DOHH2 (cell line): Measurements from ENCODE around the gene ACADSB.

Source experiments
- H3F3A ChIP-seq: fragments of 200-600 bp; sonication (generic), shearing (Covaris generic); 2 replicates; pipeline ENCODE4 v1.6.0; 2016; ENCODE audit warnings: antibody characterized with exemption, mild to moderate bottlenecking; ENCODE audit not compliant: control insufficient read depth, insufficient read depth
- H3K27ac ChIP-seq: fragments of 200-600 bp; sonication (generic); 2 replicates; pipeline ENCODE4 v1.5.1; 2014; ENCODE audit warnings: low read depth, mild to moderate bottlenecking, low read length, moderate library complexity
- H3K27me3 ChIP-seq: fragments of 200-600 bp; sonication (generic); 2 replicates; pipeline ENCODE4 v1.6.1; 2014; ENCODE audit warnings: mild to moderate bottlenecking, low read length, mixed read lengths; ENCODE audit not compliant: control insufficient read depth
- H3K36me3 ChIP-seq: fragments of 200-600 bp; sonication (generic); 2 replicates; pipeline ENCODE4 v1.6.1; 2014; ENCODE audit warnings: mild to moderate bottlenecking, low read length, moderate library complexity, mixed read lengths; ENCODE audit not compliant: control insufficient read depth
- H3K4me1 ChIP-seq: fragments of 200-600 bp; sonication (generic); 2 replicates; pipeline ENCODE4 v1.6.1; 2014; ENCODE audit warnings: mild to moderate bottlenecking, low read length, mixed read lengths; ENCODE audit not compliant: control insufficient read depth
- H3K4me2 ChIP-seq: fragments of 200-600 bp; sonication (generic); 2 replicates; pipeline ENCODE4 v1.6.0; 2014; ENCODE audit warnings: mild to moderate bottlenecking, low read length, moderate library complexity
- H3K4me3 ChIP-seq: fragments of 200-600 bp; sonication (generic); 2 replicates; pipeline ENCODE4 v1.5.1; 2014; ENCODE audit warnings: mild to moderate bottlenecking, low read length, mixed read lengths
- H3K79me2 ChIP-seq: fragments of 200-600 bp; sonication (generic); 2 replicates; pipeline ENCODE4 v1.6.1; 2014; ENCODE audit warnings: mild to moderate bottlenecking, low read length, mixed read lengths; ENCODE audit not compliant: control insufficient read depth
- H3K9me2 ChIP-seq: fragments of 200-600 bp; sonication (generic); replicated peaks from 2 replicates; pipeline ENCODE4 v1.6.1; 2014; ENCODE audit warnings: mild to moderate bottlenecking, low read length, mixed read lengths; ENCODE audit not compliant: control insufficient read depth
- H3K9me3 ChIP-seq: fragments of 200-600 bp; sonication (generic); 2 replicates; pipeline ENCODE4 v1.6.1; 2014; ENCODE audit warnings: antibody characterized with exemption, low read length, mixed read lengths; ENCODE audit not compliant: control insufficient read depth, insufficient read depth
- H4K20me1 ChIP-seq: fragments of 200-600 bp; sonication (generic); 2 replicates; pipeline ENCODE4 v1.6.0; 2014; ENCODE audit warnings: low read depth, mild to moderate bottlenecking, antibody characterized with exemption, low read length, moderate library complexity; ENCODE audit not compliant: control insufficient read depth, insufficient read depth
- CTCF ChIP-seq: fragments of 200-600 bp; sonication (generic); IDR thresholded peaks from one replicate; pipeline ENCODE4 v1.5.1; 2014; ENCODE audit warnings: antibody characterized with exemption, mild to moderate bottlenecking, low read depth, low read length; ENCODE audit not compliant: poor library complexity, severe bottlenecking
- EZH2phosphoT487 ChIP-seq: fragments of 200-600 bp; sonication (generic); IDR thresholded peaks from 2 replicates; pipeline ENCODE4 v1.6.1; 2017; ENCODE audit warnings: borderline replicate concordance, mild to moderate bottlenecking, antibody characterized with exemption, low read length, moderate library complexity, mixed read lengths

The ACADSB gene

GRCh38 chr10:123101872-123102271 lies 93.1 kb downstream of the ACADSB start:
- Histone ChIP-seq H3K4me3 (no peak overlapping the region), H4K20me1 (no peaks in the 10 kb centered on the region), H3F3A (no peaks in the 10 kb centered on the region), H3K36me3 (no peaks in the 10 kb centered on the region), H3K4me1 (no peaks in the 10 kb centered on the region), H3K4me2 (no peak overlapping the region), H3K9me2 (no peaks in the 10 kb centered on the region), H3K27ac (no peak overlapping the region), H3K9me3 (no peaks in the 10 kb centered on the region), H3K79me2 (no peaks in the 10 kb centered on the region), H3K27me3 (no peaks in the 10 kb centered on the region)
- TF ChIP-seq CTCF (no peak), EZH2phosphoT487 (no peak)

GRCh38 chr10:123102673-123103072 lies 93.9 kb downstream of the ACADSB start:
- H3K9me3 ChIP-seq: no peaks in the 10 kb centered on the region
- no peaks in the 10 kb centered on the region for H3K36me3 ChIP-seq
- H4K20me1 ChIP-seq: no peaks in the 10 kb centered on the region
- no peaks in the 10 kb centered on the region for H3K79me2 ChIP-seq
- no peak for TF ChIP-seq CTCF
- no peak for TF ChIP-seq EZH2phosphoT487
- H3F3A ChIP-seq: no peaks in the 10 kb centered on the region
- no peak overlapping the region for H3K4me3 ChIP-seq
- H3K27me3 ChIP-seq: no peaks in the 10 kb centered on the region
- H3K4me1 ChIP-seq: no peaks in the 10 kb centered on the region
- H3K4me2 ChIP-seq: no peak overlapping the region
- no peaks in the 10 kb centered on the region for H3K9me2 ChIP-seq
- no peak overlapping the region for H3K27ac ChIP-seq

GRCh38 chr10:123103944-123104343 lies 95.1 kb downstream of the ACADSB start:
- Histone ChIP-seq H3K79me2 (no peaks in the 10 kb centered on the region), H3F3A (no peaks in the 10 kb centered on the region), H3K27me3 (peaks cover 2% of the 10 kb centered on the region; the same call in 1 of the 2 replicates), H3K4me2 (no peak overlapping the region), H3K36me3 (no peaks in the 10 kb centered on the region), H3K9me3 (no peaks in the 10 kb centered on the region), H3K4me1 (no peaks in the 10 kb centered on the region), H3K27ac (no peak overlapping the region), H3K4me3 (no peak overlapping the region), H4K20me1 (no peaks in the 10 kb centered on the region), H3K9me2 (no peaks in the 10 kb centered on the region)
- TF ChIP-seq EZH2phosphoT487 (no peak), CTCF (no peak)
